ENCODE measurements around the gene ALKBH4. TPM values are rescaled to one million over a fixed set of nuclear protein-coding genes. Genes with fewer than 3 reads are reported as not detected.
A peak's percentile ranks its signal among the peaks of the same experiment; 100 is the strongest.

ALKBH4 gene
- polyA plus RNA-seq, 4 donors: 6.7 to 10.1 (median 8.9) TPM

DNA sequence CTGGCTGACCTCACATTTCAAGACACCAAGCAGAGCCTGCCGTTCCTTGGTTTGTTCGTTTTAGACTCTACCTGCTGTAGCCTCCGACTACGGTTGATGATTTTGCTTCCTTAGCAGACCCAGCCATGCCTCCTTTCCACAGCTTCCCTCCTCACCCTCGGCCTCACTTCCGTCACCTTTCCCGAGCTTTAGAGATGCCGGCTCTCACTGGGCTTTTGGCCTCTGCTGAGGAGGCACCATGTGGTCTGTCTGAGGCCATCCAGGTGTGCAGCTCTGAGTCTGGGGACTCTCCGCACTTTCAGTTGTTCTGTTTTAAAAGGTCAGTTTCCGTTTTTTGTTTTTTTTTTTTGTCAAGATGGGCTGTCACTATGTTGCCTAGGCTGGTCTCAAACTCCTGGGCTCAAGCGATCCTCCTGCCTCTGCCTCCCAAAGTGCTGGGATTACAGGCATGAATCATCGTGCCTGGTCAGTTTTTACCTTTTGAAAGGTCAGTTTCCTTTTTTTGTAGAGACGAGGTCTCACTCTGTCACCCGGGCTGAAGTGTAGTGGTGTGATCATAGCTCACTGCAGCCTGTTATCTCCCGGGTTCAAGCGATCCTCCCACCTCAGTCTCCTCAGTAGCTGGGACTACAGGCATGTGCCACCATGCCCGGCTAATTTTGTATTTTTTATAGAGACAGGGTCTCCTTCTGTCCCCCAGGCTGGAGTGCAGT is 19.5 kb downstream of the ALKBH4 start:
- DNase-seq (no peak), FAIRE-seq (no peak)
- no peaks in the 10 kb centered on the region for H3K27me3 ChIP-seq (ENCODE audit: control insufficient read depth in 3 of 3, insufficient read depth in 3 of 3, low read length in 3 of 3)
- 84 to 87% (median 85%) methylated on average over 17 of the region's 17 CpGs for WGBS, 3 donors
- H3K36me3 ChIP-seq (ENCODE audit: control insufficient read depth in 3 of 3, insufficient read depth in 2 of 3, low read depth in 1 of 3, low read length in 3 of 3): peaks cover 0 to 28% (median 4%) of the 10 kb centered on the region in 3 donors
- no peaks in the 10 kb centered on the region for H3K4me1 ChIP-seq (ENCODE audit: control insufficient read depth in 3 of 3, insufficient read depth in 2 of 3, low read depth in 1 of 3, low read length in 2 of 3)
- H3K27ac ChIP-seq (ENCODE audit: low read depth in 1 of 3, low read length in 2 of 3): peak overlapping the region in 1 of 3 donors; percentile 67
- no peak overlapping the region for H3K4me3 ChIP-seq (ENCODE audit: low read depth in 1 of 3, low read length in 3 of 3)
- H3K9me3 ChIP-seq (ENCODE audit: control insufficient read depth in 2 of 2, insufficient read depth in 1 of 2, low read depth in 1 of 2, low read length in 1 of 2): no peaks in the 10 kb centered on the region

DNA sequence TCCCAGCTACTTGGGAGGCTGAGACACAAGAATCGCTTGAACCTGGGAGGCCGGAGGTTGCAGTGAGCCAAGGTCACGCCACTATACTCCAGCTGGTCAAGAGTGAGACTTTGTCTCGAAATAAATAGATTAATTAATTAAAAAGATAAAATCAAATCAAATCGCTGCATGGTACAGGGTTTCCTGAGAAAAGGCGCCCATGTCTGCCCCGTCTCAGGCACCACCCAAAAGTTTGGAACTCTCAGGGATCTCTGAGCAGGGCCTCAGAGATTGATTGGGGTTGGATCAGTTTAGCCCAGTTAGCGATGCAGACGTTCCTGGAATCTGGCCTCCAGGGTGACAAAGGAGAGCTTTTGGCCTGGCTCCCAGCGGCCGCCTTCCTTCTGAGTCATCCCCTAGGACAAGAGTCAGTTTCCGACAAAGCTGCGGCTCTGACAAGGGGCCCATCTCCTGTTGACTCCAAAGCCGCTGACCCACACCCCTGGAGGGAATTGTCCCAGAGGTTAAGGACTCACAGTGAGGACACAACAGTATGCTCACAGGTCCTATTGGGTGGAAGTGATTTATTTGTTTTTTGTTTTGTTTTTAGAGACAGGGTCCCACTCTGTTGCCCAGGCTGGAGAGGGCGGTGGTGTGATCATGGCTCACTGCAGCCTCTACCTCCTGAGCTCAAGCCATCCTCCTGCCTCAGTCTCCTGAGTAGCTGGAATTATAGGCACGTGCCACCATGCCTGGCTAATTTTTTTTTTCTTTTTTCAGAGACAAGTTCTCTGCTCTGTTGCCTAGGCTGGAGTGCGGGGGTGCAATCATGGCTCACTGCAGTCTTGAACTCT is 24.5 kb downstream of the ALKBH4 start:
- Histone ChIP-seq H3K36me3 (ENCODE audit: control insufficient read depth in 3 of 3, insufficient read depth in 2 of 3, low read depth in 1 of 3, low read length in 3 of 3) (peaks cover 0 to 21% (median 0%) of the 10 kb centered on the region in 3 donors), H3K9me3 (ENCODE audit: control insufficient read depth in 2 of 2, insufficient read depth in 1 of 2, low read depth in 1 of 2, low read length in 1 of 2) (no peaks in the 10 kb centered on the region), H3K27ac (ENCODE audit: low read depth in 1 of 3, low read length in 2 of 3) (peak overlapping the region in 1 of 3 donors; percentile 30), H3K27me3 (ENCODE audit: control insufficient read depth in 3 of 3, insufficient read depth in 3 of 3, low read length in 3 of 3) (no peaks in the 10 kb centered on the region), H3K4me1 (ENCODE audit: control insufficient read depth in 3 of 3, insufficient read depth in 2 of 3, low read depth in 1 of 3, low read length in 2 of 3) (no peaks in the 10 kb centered on the region), H3K4me3 (ENCODE audit: low read depth in 1 of 3, low read length in 3 of 3) (no peak overlapping the region)
- DNase-seq (peak in 1 of 2 donors; percentile 79), FAIRE-seq (no peak)
- 29 to 72% (median 58%) methylated on average over 17 of the region's 17 CpGs for WGBS, 3 donors

DNA sequence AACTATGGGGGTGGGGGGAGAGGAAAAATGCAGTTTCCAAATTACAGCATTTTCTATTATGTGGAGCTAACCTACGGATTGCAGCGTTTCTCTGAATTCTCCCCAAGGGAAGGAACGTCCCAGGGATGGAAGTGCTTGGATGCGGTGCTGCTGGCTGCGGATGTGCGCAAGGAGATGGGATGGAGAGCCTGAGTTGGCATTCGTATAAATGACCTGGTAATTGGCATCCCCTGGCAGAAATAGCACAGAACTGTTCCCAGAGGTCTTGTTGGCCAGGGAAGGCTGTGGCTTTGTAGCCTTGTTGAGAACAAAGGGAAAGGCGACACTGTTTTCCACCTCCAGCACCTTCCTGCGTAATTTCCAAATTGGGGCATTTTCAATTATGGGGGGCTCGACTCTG is 28.5 kb downstream of the ALKBH4 start:
- Histone ChIP-seq H3K27ac (ENCODE audit: low read depth in 1 of 3, low read length in 2 of 3) (no peak overlapping the region), H3K4me3 (ENCODE audit: low read depth in 1 of 3, low read length in 3 of 3) (no peak overlapping the region), H3K36me3 (ENCODE audit: control insufficient read depth in 3 of 3, insufficient read depth in 2 of 3, low read depth in 1 of 3, low read length in 3 of 3) (peaks cover 0 to 13% (median 0%) of the 10 kb centered on the region in 3 donors), H3K9me3 (ENCODE audit: control insufficient read depth in 2 of 2, insufficient read depth in 1 of 2, low read depth in 1 of 2, low read length in 1 of 2) (no peaks in the 10 kb centered on the region), H3K27me3 (ENCODE audit: control insufficient read depth in 3 of 3, insufficient read depth in 3 of 3, low read length in 3 of 3) (no peaks in the 10 kb centered on the region), H3K4me1 (ENCODE audit: control insufficient read depth in 3 of 3, insufficient read depth in 2 of 3, low read depth in 1 of 3, low read length in 2 of 3) (peaks cover 0 to 22% (median 0%) of the 10 kb centered on the region in 3 donors)
- no peak for FAIRE-seq
- no peak for DNase-seq
- WGBS, 3 donors: 79 to 96% (median 89%) methylated on average over 10 of the region's 10 CpGs

DNA sequence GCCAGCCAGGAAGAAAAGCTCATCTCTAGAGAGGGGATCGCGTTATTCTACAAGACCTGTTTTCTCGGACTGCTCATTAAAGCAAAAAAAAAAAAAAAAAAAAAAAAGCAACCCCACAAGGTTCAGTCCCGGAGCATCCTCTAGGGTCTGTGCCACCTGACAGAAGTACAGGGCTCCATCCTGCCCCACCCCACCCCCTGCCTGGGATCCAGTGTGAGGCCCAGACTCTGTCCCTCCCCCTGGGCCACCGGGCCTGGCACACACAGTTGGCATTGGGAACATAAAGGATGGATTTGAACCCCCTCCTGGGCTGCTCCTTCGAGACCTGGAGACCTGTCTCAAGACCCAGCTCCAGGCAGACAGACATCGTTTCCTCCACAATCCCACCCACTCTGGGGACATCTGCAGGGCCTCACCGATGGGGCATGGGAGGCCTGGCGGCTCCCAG is 30.6 kb downstream of the ALKBH4 start:
- H3K27me3 ChIP-seq (ENCODE audit: control insufficient read depth in 3 of 3, insufficient read depth in 3 of 3, low read length in 3 of 3): no peaks in the 10 kb centered on the region
- FAIRE-seq (no peak), DNase-seq (no peak)
- WGBS, 3 donors: 25 to 37% (median 27%) methylated on average over 9 of the region's 9 CpGs
- peaks cover 0 to 22% (median 0%) of the 10 kb centered on the region in 3 donors for H3K4me1 ChIP-seq (ENCODE audit: control insufficient read depth in 3 of 3, insufficient read depth in 2 of 3, low read depth in 1 of 3, low read length in 2 of 3)
- peaks cover 0 to 8% (median 0%) of the 10 kb centered on the region in 3 donors for H3K36me3 ChIP-seq (ENCODE audit: control insufficient read depth in 3 of 3, insufficient read depth in 2 of 3, low read depth in 1 of 3, low read length in 3 of 3)
- no peaks in the 10 kb centered on the region for H3K9me3 ChIP-seq (ENCODE audit: control insufficient read depth in 2 of 2, insufficient read depth in 1 of 2, low read depth in 1 of 2, low read length in 1 of 2)
- peak overlapping the region in 2 of 3 donors; percentile 5 to 62 for H3K27ac ChIP-seq (ENCODE audit: low read depth in 1 of 3, low read length in 2 of 3)
- peak overlapping the region; percentile 65 to 85 (median 69) for H3K4me3 ChIP-seq (ENCODE audit: low read depth in 1 of 3, low read length in 3 of 3)

DNA sequence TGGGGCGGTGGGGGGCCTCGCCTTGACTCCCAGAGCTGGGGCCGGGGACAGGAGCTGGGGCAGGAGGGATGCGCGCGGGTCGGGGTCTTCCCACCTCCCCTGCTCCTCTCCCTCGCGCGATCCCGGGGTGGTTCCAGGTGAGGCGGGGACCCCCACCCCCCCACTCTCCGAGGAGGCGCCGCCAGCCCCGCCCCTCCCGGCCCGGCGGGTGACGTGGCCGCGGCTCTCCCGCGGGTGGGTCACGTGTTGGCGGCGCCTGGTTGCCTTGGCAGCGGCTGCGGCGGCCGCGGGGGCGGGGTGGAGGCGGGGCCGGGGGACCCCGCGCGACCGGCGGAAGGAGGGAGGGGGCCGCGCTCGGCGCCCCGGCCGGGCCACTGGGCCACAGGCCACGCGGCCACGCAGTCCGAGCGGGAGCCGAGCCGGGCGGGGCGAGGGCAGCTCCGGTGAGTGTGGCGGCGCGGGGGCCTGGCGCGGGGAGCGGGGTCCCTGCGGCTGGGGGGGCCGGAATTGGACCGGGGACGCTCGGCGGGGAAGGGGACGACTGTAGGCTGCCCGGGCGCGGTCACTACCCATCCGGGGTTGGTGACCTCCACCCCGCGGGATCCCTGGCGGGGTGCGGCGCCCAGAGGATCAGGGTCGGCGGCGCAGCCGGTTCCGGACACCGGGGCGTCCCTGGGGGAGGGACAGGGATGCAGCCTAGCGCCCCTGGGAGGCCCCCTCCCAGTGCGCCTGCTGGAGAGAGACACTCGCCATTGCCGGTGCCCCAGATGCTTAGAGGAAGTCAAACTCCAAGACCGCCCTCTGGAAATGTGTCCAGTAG is 31.2 kb downstream of the ALKBH4 start, which contains the start of gene ORAI2:
ORAI2 (plus strand) TSS at position 357 of the 820 bp plus-strand sequence. CDS start 5,382 bp downstream, outside the sequence.
- Histone ChIP-seq H3K36me3 (ENCODE audit: control insufficient read depth in 3 of 3, insufficient read depth in 2 of 3, low read depth in 1 of 3, low read length in 3 of 3) (peaks cover 0 to 2% (median 0%) of the 10 kb centered on the region in 3 donors), H3K4me1 (ENCODE audit: control insufficient read depth in 3 of 3, insufficient read depth in 2 of 3, low read depth in 1 of 3, low read length in 2 of 3) (peaks cover 0 to 22% (median 0%) of the 10 kb centered on the region in 3 donors), H3K27ac (ENCODE audit: low read depth in 1 of 3, low read length in 2 of 3) (peak within 1 kb of the TSS; percentile 55 to 89 (median 62)), H3K4me3 (ENCODE audit: low read depth in 1 of 3, low read length in 3 of 3) (peak within 1 kb of the TSS; percentile 69 to 85 (median 78)), H3K27me3 (ENCODE audit: control insufficient read depth in 3 of 3, insufficient read depth in 3 of 3, low read length in 3 of 3) (no peaks in the 10 kb centered on the region), H3K9me3 (ENCODE audit: control insufficient read depth in 2 of 2, insufficient read depth in 1 of 2, low read depth in 1 of 2, low read length in 1 of 2) (no peaks in the 10 kb centered on the region)
- FAIRE-seq: no peak
- 1% methylated on average over 26 to 90 of the region's 90 CpGs for WGBS, 3 donors
- DNase-seq: peak; percentile 44 to 83

DNA sequence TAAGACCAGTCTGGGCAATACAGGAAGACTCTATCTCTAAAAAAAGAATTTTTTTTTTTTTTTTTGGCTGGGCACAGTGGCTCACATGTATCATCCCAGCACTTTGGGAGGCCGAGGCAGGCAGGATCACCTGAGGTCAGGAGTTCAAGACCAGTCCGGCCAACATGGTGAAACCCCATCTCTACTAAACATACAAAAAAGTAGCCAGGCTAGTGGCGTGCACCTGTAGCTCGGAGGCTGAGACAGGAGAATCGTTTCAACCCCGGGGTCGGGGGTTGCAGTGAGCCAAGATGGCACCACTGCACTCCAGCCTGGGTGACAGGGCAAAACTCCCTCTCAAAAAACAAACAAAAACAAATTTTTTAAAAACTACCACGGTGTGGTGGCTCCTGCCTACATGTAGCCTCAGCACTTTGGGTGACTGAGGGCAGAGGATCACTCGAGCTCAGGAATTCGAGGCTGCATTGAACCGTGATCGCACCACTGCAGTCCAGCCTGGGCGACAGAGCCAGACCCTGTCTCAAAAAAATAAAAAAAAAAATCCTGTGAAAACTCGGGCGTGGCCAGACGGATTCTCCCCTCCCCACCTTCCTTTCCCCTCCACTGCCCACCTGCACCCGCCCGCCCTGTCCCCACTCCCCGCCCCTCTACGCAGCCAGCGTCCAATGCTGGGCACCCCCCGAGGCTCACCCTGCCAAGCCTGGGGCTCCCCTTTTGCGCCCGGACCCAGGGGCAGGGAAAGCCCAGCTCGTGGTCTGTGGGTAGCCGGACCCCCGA is 32.0 kb downstream of the ALKBH4 start:
- no peaks in the 10 kb centered on the region for H3K27me3 ChIP-seq (ENCODE audit: control insufficient read depth in 3 of 3, insufficient read depth in 3 of 3, low read length in 3 of 3)
- 16 to 29% (median 25%) methylated on average over 25 to 27 of the region's 27 CpGs for WGBS, 3 donors
- H3K9me3 ChIP-seq (ENCODE audit: control insufficient read depth in 2 of 2, insufficient read depth in 1 of 2, low read depth in 1 of 2, low read length in 1 of 2): no peaks in the 10 kb centered on the region
- H3K27ac ChIP-seq (ENCODE audit: low read depth in 1 of 3, low read length in 2 of 3): peak overlapping the region; percentile 55 to 89 (median 62)
- peak overlapping the region; percentile 69 to 85 (median 78) for H3K4me3 ChIP-seq (ENCODE audit: low read depth in 1 of 3, low read length in 3 of 3)
- DNase-seq (no peak), FAIRE-seq (no peak)
- H3K4me1 ChIP-seq (ENCODE audit: control insufficient read depth in 3 of 3, insufficient read depth in 2 of 3, low read depth in 1 of 3, low read length in 2 of 3): peaks cover 0 to 22% (median 0%) of the 10 kb centered on the region in 3 donors
- H3K36me3 ChIP-seq (ENCODE audit: control insufficient read depth in 3 of 3, insufficient read depth in 2 of 3, low read depth in 1 of 3, low read length in 3 of 3): peaks cover 0 to 5% (median 0%) of the 10 kb centered on the region in 3 donors

DNA sequence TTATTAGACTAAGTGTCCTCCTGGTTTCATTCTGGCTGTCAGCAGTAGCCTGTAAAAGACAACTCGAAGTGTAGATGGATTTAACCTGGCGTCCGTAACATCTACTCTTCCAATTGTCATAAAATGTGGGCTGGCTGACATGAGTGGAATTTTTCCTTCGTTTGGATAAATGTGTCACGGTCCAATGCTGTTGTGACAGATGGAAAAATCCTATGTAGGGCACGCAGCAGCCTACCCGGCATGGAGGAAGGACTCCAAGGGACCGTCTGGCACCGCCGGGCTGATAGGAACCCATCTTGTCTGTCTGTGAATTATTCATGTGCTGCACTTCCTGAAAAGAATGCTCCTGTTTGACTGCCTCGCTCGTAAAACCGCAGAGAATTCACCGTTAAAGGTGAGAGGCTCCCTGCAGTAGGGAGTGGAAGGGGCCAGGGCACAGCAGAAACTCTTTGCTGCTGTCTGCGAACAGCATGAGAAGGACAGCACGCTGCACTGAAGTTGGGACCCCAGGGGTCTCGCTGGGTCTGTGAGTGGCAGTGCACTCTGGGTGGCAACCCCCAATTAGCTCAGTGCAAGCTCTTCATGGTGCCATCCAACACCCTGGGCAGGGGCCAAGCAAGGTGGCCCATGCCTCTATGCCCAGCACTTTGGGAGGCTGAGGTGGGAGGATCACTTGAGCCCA is 32.9 kb downstream of the ALKBH4 start:
- FAIRE-seq (no peak), DNase-seq (peak; percentile 39 to 57)
- H3K9me3 ChIP-seq (ENCODE audit: control insufficient read depth in 2 of 2, insufficient read depth in 1 of 2, low read depth in 1 of 2, low read length in 1 of 2): no peaks in the 10 kb centered on the region
- H3K4me1 ChIP-seq (ENCODE audit: control insufficient read depth in 3 of 3, insufficient read depth in 2 of 3, low read depth in 1 of 3, low read length in 2 of 3): peaks cover 0 to 22% (median 0%) of the 10 kb centered on the region in 3 donors
- H3K4me3 ChIP-seq (ENCODE audit: low read depth in 1 of 3, low read length in 3 of 3): no peak overlapping the region
- H3K27ac ChIP-seq (ENCODE audit: low read depth in 1 of 3, low read length in 2 of 3): peak overlapping the region; percentile 11 to 77 (median 55)
- WGBS, 3 donors: 31 to 35% (median 33%) methylated on average over 17 of the region's 17 CpGs
- H3K27me3 ChIP-seq (ENCODE audit: control insufficient read depth in 3 of 3, insufficient read depth in 3 of 3, low read length in 3 of 3): no peaks in the 10 kb centered on the region
- H3K36me3 ChIP-seq (ENCODE audit: control insufficient read depth in 3 of 3, insufficient read depth in 2 of 3, low read depth in 1 of 3, low read length in 3 of 3): peaks cover 0 to 12% (median 0%) of the 10 kb centered on the region in 3 donors
